ENCODE measurements around the gene INPP4A. TPM values are rescaled to one million over a fixed set of nuclear protein-coding genes. Genes with fewer than 3 reads are reported as not detected.

Gene INPP4A
- total and polyA plus RNA-seq, 9 of the 15 experiments (the other 6 are each of a cell fraction or from before 2014, with no cell fraction given) = 1.8 to 15.7 (median 8.3) TPM

GRCh38 chr2:98560256-98560771 is 115.7 kb downstream of the INPP4A start (continued):
- TF ChIP-seq AFF4 (CRISPR knock-in tag; IDR thresholded peaks at IDR 0.05) (no peak), PATZ1 (CRISPR knock-in tag; IDR thresholded peaks at IDR 0.05; ENCODE audit: borderline replicate concordance) (no peak), HDAC3 (IDR thresholded peaks at IDR 0.05; ENCODE audit: borderline replicate concordance, partially characterized antibody) (no peak), ZNF695 (CRISPR knock-in tag; IDR thresholded peaks at IDR 0.05) (no peak), RBM39 (optimal IDR thresholded peaks at IDR 0.05; ENCODE audit: low read depth, low read length) (no peak), LCOR (CRISPR knock-in tag; IDR thresholded peaks at IDR 0.05) (no peak), HDGF (IDR thresholded peaks at IDR 0.05) (no peak), STAT6 (CRISPR knock-in tag; IDR thresholded peaks at IDR 0.05) (0 out of 2 replicates have a peak, but pooled peaks have one; percentile 43), ZNF407 (IDR thresholded peaks at IDR 0.05; ENCODE audit: low read depth) (no peak), PYGO2 (tag; IDR thresholded peaks at IDR 0.05) (no peak), NEUROD1 (IDR thresholded peaks at IDR 0.05; ENCODE audit: borderline replicate concordance, low read depth, low read length, partially characterized antibody) (no peak)
